Neural cell (in vitro differentiated cells): Measurements from ENCODE around the gene THOC1.

Experiments
- CTCF ChIP-seq: fragments of 450-650 bp; IDR thresholded peaks from 2 replicates; pipeline ENCODE4 v1.5.1; 2014; ENCODE audit warnings: antibody characterized with exemption, mild to moderate bottlenecking, moderate library complexity; ENCODE audit not compliant: poor library complexity, severe bottlenecking
- EP300 ChIP-seq: fragments of 450-650 bp; conservative IDR thresholded peaks from 2 replicates; pipeline ENCODE4 v1.6.1; 2014; ENCODE audit warnings: antibody characterized with exemption, mild to moderate bottlenecking, moderate library complexity; ENCODE audit not compliant: poor library complexity, severe bottlenecking
- EZH2 ChIP-seq: fragments of 200-600, 300-800 bp; shearing (Covaris generic), sonication (generic); IDR thresholded peaks from 2 replicates; pipeline ENCODE4 v1.6.1; 2014; ENCODE audit warnings: antibody characterized with exemption, low read length, borderline replicate concordance, mild to moderate bottlenecking; ENCODE audit not compliant: insufficient read depth, poor library complexity, severe bottlenecking
- MXI1 ChIP-seq: fragments of 450-650 bp; conservative IDR thresholded peaks from 2 replicates; pipeline ENCODE4 v1.6.1; 2014; ENCODE audit warnings: antibody characterized with exemption, mild to moderate bottlenecking; ENCODE audit not compliant: poor library complexity, severe bottlenecking
- POLR2AphosphoS5 ChIP-seq: IDR thresholded peaks from 2 replicates; pipeline ENCODE4 v1.6.1; 2012
- TAF1 ChIP-seq: IDR thresholded peaks from 2 replicates; pipeline ENCODE4 v1.6.1; 2012; ENCODE audit warnings: low read depth
- TF ChIP-seq, protein P1 (sequence below): IDR thresholded peaks from 2 replicates; pipeline ENCODE4 v1.6.1; 2012; ENCODE audit warnings: borderline replicate concordance

DNA sequence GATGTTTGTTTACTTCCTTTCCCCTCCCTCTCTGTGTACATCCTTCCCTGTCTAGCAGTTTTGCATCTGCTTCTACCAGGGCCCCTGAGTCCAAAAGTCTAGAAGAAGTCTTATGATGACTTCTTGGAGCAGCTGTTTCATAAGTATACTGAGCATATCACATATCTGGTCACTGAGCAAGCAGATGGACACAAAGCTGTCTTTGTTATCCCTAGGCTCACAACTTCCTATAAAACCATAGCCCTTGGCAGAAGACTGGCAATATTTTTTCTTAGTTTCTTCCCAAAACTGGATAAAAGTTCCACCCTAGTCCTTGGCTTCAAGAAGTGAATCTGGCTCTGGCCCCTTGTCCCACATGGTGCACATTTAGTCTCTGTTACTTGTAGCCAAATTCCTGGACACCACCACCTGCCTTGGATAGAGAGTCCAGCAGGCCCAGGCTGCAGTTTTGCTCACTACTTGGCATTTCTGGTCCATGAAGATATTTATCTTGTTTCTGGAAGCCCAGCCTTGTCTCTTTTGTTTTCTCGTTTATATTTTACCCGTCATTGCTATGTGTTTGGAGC, 22.5 kb downstream of the THOC1 start:
- TF ChIP-seq TAF1 (no peak), CTCF (no peak), EZH2 (no peak), EP300 (no peak), POLR2AphosphoS5 (no peak), MXI1 (no peak)
- TF ChIP-seq, protein P1, sequence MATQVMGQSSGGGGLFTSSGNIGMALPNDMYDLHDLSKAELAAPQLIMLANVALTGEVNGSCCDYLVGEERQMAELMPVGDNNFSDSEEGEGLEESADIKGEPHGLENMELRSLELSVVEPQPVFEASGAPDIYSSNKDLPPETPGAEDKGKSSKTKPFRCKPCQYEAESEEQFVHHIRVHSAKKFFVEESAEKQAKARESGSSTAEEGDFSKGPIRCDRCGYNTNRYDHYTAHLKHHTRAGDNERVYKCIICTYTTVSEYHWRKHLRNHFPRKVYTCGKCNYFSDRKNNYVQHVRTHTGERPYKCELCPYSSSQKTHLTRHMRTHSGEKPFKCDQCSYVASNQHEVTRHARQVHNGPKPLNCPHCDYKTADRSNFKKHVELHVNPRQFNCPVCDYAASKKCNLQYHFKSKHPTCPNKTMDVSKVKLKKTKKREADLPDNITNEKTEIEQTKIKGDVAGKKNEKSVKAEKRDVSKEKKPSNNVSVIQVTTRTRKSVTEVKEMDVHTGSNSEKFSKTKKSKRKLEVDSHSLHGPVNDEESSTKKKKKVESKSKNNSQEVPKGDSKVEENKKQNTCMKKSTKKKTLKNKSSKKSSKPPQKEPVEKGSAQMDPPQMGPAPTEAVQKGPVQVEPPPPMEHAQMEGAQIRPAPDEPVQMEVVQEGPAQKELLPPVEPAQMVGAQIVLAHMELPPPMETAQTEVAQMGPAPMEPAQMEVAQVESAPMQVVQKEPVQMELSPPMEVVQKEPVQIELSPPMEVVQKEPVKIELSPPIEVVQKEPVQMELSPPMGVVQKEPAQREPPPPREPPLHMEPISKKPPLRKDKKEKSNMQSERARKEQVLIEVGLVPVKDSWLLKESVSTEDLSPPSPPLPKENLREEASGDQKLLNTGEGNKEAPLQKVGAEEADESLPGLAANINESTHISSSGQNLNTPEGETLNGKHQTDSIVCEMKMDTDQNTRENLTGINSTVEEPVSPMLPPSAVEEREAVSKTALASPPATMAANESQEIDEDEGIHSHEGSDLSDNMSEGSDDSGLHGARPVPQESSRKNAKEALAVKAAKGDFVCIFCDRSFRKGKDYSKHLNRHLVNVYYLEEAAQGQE: no peak
